GM21526 (cell line): ENCODE measurements around the gene POC1B.

Source experiments
- ATAC-seq: cut with Tn5 transposase; IDR thresholded peaks from one replicate; pipeline ENCODE4 v1.9.1; 2021; ENCODE audit warnings: moderate library complexity; ENCODE audit not compliant: unreplicated experiment, low FRiP score

The POC1B gene

GRCh38 chr12:89391726-89392336, 134.0 kb downstream of the POC1B start:
- ATAC-seq: no peak

DNA sequence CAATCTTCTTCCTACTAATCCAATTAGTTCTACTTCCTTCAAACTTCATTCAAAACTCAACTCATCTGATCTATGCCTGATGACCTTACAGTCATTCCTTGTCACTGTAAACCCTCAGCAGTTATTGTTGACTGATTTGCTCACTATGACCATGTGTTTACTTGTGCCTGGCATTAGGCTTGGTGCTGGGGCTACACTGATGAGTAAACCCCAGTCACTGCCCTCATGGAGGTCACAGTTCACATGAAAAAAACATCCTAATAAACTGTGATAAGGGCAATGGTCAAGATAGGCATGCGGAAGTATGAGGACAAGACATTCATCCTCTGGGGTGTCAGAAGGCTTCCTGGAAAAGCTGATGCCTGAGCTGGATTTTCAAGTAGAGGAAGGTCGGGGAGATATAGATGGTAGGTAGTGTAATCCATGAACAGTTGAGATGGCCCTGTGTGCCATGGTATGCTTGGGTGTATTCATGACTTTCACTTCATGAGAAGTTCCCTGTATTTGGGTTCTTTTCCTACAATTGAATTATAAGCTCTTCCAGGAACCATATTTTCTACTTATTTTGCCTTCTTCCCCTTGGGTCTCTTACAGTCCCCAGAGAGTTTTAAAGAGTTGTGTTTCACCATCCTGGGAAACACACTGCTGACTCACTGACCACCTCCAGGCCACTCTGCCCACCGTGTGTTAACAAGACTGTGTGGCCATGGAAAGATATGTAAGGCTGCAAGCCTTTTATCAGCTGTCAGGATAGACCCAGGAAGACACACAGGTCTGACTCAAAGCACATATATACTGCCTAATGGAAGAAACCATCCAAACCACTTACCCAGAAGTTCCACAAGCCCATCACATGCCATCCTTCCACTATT, 134.8 kb downstream of the POC1B start:
- no peak for ATAC-seq

DNA sequence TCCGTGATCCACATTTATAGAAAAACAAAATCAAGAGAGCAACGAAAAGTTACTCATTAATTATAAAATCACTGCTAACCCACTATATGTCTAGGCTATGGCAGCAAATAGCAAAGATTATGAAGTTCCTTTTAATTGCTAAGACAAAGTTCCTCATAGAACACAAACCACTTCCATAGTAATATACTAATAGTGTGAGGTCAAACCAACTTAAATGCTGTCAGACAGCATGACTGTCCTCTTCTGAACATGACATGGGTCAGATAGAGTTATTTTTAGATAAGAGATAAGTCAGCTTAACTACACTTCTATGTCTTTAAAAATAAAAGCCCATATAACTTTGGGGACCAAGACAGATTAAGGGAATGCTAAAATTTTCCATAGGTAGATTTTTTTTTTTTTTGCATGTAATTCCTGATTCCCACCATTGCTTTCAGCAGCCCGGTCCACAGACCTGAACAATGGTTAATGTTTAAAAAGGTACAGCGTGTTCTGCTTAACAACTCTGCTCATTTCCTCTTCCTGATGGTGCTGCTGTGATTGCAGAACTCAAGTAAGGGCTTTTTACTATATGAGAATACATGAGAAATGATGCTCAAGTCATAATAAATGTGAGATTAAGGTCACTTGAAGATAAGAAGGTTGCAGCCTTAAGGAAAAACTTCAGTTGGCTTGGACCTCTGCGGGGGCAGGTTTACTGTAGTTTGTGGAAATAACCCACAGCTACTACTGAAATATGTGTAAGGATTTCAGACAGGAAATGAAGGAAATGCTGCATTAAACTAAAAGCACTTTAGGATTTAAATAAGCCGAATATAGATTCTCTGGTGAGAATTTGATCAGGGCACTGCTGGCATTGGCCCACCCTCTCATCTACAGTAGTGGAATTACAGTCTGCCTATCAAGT, 135.8 kb downstream of the POC1B start:
- ATAC-seq: no peak

DNA sequence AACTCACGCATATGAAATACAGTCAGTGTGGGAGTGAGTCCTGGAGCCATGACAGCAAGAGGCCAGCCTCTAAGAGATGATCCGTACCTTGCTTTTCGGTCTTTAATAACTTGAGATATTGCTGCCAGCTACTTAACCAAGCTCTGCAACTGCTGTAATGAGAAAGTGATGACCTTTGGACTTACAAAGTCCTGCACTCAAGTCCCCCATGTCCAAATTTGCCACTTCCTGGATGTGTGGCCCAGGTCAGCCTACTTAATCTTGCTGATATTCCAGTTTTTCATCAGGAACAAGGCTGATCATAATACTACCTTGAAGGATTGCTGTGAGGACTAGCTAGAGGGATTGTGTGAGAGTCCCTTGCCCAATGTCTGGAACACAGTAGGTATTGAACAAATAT, 139.7 kb downstream of the POC1B start:
- no peak for ATAC-seq

GRCh38 chr12:89384807-89385206, 141.0 kb downstream of the POC1B start:
- no peak for ATAC-seq

DNA sequence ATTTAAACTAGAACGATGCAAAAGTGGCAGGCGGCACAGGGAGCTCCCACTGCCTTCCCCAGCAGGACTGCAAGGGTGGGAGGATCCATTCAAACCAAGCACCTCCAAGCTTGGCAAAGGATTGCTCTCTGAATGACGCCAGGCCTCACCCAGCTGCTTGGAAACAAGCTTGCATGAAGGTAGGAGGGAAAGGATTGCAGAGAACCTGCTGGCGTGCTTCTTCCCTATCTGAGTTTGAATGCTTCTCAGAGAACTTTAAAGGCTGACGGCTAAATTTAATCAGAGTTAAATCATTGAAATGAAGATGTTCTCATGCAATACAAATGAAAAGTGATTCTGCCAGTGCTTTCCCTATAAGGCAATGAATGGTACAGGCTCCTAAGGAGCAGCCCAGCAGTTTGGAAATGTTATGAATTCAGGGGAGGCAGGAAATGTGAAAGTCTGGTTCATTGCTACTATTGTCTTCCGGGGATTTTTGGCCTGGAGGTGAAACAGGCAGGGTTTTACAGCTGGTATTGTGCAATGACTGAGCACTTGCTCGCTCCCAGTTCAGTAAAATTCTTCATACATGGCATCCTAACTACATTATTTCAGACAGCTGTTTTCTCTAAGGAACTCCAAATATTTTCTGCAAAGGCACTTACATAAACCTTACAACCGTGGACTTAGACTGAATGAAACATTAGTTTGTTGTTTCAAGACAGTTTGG, 141.6 kb downstream of the POC1B start:
- no peak for ATAC-seq

- no peak for ATAC-seq
These were observed 142.4 kb downstream of the POC1B start for GRCh38 chr12:89383235-89384049.

GRCh38 chr12:89382328-89382727, 143.5 kb downstream of the POC1B start:
- ATAC-seq: no peak

DNA sequence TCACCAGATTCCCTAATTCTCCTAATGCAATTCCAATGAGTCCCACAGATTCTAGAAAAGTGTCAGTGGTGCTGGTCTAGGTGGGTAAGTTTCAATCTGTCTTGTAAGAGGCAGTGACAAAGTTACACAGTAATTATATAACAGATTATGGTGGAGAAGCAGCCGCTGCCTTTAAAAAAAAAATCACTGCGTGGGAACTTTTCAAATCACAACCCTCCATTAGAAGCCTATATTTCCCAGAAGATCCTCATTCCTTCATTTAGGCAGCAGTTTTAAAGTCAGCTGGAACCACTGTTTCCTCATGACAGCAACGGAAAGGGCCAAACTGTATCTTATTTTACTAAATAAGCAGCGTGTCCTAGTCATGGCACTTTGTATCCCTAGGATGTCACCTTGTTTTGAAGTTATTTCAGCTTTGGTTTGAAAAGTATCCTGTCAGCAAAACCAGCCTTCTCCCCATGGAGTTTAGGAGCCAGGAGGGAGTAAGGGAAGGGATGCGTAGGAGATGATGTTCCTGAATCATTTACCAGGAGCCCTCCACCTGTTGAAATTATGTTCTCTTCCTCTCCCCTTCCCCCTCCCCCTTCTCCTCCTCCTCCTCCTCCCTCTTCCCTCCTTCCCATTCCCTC, 145.9 kb downstream of the POC1B start:
- no peak for ATAC-seq

GRCh38 chr12:89379148-89379838, 146.6 kb downstream of the POC1B start:
- no peak for ATAC-seq

DNA sequence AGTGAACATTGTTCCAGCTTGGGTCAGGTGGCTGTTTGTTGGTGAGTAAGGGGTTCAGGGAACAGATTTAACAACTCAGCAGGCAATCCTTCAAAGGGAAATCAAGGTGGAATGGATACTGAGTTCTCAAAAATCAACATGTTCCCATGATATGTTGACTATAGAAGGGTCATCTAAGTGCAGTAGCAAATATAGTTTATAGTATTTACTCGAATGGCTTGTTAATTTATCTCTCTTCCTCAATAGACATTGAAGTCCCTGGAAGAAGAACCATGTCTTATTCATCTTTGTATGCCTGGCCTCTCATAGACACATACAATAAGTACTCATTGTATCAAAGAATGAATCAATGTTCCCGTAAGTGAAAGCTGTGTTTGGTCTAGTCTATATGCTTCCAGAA, 149.0 kb downstream of the POC1B start:
- ATAC-seq: no peak

GRCh38 chr12:89376202-89376529, 149.7 kb downstream of the POC1B start:
- no peak for ATAC-seq

- no peak for ATAC-seq
These were observed 151.9 kb downstream of the POC1B start for GRCh38 chr12:89373763-89374572.

GRCh38 chr12:89372584-89373370, 153.1 kb downstream of the POC1B start:
- ATAC-seq: no peak

DNA sequence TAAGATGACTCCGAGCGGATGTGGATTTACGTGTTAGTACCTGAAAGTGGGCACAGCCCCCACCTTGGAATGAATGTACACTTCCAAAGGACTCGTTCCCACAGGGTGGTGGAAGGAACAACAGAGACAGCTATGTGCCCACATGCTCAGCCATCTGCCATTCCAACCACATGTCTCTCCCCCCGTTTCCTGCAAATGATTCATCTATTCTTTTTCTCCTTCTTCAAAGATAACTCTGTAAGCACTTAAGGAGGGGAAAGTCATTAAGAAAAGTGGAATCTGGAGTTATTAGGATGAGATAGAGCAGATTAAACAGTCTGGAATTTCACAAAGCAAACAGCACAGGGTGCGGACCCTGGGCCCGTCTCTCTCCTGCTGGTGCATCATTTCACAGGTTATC, 155.0 kb downstream of the POC1B start:
- ATAC-seq: no peak

DNA sequence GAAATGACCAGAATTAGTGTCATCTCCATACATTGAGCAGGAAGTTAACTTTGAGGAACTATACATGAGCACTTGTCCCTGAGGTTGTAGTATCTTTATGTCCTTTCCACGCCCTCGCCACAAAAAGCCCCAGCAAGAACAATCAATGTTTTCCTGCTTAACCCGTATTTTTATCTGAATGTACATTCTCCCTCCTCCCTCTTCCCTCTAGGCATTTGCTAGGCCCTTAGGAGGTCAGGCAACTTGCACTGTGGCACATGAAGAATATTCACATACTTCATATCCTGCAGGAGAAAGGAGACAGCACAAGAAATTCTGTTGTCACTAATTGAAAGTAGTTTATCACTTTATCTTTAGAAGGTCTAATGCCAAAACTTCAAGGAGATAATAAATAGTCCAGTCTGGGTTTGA, 155.4 kb downstream of the POC1B start:
- ATAC-seq: no peak
